MG63 (cell line): ENCODE results near the gene MMP17. TPM values are rescaled to one million over a fixed set of nuclear protein-coding genes. Genes with fewer than 3 reads are reported as not detected.

ENCODE experiments used
- DNase-seq: peaks from one replicate; pipeline ENCODE4 v3.0.0-alpha.2; 2020
- H3K27me3 ChIP-seq: fragments of 250-450 bp; sonication (Bioruptor Pico); 2 replicates; pipeline ENCODE4 v1.5.1; 2020; ENCODE audit warnings: mild to moderate bottlenecking, moderate library complexity
- H3K36me3 ChIP-seq: fragments of 250-450 bp; sonication (Bioruptor Pico); 2 replicates; pipeline ENCODE4 v1.5.1; 2020; ENCODE audit warnings: mild to moderate bottlenecking, moderate library complexity
- H3K4me3 ChIP-seq: fragments of 250-450 bp; sonication (Bioruptor Pico); 2 replicates; pipeline ENCODE4 v1.5.1; 2020; ENCODE audit warnings: mild to moderate bottlenecking, moderate library complexity
- H3K9me3 ChIP-seq: fragments of 250-450 bp; sonication (Bioruptor Pico); 2 replicates; pipeline ENCODE4 v1.5.1; 2020; ENCODE audit warnings: mild to moderate bottlenecking, moderate library complexity
- total RNA-seq: library from RNA; depleted of rRNA; stranded (reverse); fragments of >200 nt; shearing (Covaris generic); gene quantifications from 2 replicates; pipeline ENCODE4 v1.2.3, GENCODE V29; 2014; ENCODE audit warnings: low replicate concordance

Gene MMP17
- total RNA-seq, 1 experiment from 2014 or later = 10.8 TPM

DNA sequence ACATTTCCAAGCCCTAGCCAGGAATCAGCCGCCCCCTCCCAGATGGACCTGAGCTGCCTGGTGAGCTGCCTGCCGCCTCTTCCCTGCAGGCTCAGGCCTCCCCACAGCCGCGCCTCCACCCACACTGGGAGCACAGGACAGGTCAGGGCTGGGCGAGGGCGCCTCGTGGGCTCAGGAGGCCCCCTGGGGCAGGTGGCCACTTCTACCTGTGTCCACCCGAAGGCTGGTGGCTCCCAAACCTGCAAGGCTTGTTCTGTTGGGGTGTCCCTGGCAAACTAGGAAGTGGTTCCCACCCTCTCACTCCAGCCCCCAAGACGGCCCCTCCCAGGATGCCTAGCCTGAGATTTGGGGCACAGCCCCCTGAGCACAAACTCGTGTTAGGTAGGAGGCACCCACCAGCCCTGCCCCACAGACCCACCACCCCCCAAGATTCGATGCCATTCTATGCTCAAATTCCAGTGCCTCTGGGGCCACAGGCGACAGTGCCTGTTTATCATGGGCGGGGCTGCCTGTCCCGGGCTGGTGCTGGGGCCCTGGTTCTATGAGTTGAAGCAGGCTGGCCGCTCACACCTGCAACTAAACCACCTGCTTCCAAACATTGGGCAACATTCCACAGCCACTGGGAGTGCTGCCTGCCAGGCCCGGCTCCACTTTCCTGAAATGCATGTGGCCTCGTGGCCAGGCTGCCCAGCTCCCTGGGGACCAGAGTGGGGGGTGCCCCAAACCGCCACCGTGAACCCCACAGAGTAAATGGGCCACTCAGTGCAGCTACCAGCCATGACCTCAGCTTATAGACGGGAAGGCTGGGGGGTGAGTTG, 6.8 kb downstream of the MMP17 start:
- H3K4me3 ChIP-seq = no peak overlapping the region
- H3K36me3 ChIP-seq = no peaks in the 10 kb centered on the region
- no peak for DNase-seq
- no peaks in the 10 kb centered on the region for H3K27me3 ChIP-seq
- H3K9me3 ChIP-seq = no peaks in the 10 kb centered on the region

DNA sequence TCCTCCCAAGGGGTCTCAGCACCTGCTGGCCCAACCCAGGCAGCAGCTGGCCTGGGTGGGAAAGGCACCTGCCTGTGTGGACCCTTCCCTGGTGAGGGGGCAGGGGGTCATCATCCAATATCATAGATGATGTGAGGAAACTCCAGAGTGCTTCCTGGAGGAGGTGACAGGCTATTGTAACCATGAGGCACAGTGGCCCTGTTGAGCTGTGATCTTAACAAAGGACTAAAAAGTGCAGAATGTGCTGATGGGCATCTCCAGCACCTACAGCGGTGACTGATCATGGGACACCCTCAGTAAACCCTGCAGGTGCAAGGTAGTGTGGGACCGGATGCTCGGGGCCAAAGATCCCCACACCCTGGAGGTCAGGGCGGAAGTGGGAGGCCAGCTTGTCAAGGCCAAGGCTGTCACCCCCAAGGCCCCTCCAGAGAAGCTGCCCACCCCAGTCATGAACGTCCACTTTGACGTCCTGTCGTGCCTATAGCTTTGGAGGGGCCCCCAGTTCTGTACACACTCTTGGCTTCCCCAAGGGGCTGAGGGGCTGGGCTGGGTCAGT, 7.5 kb downstream of the MMP17 start:
- H3K36me3 ChIP-seq = no peaks in the 10 kb centered on the region
- DNase-seq = no peak
- H3K9me3 ChIP-seq = no peaks in the 10 kb centered on the region
- no peak overlapping the region for H3K4me3 ChIP-seq
- no peaks in the 10 kb centered on the region for H3K27me3 ChIP-seq

DNA sequence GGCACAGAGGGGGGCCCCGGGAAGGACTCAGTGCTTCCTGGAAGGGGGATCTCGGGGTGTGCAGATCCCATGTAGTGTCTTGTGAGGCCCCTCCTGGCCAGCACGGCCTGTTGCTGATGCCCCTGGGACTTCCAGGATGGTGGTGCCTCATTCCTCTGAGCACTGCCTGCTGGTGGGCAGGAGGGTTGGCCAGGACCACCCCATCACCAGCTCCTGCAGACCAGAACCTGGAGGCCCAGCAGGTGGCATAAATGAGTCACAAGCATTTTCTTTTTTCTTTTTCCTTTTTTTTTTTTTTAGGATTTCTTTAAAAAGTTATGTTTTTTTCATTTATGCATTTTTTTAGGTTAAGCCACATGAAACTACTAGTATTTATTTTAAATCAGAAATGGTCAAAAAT, 8.0 kb downstream of the MMP17 start:
- no peaks in the 10 kb centered on the region for H3K36me3 ChIP-seq
- H3K27me3 ChIP-seq = no peaks in the 10 kb centered on the region
- H3K9me3 ChIP-seq = no peaks in the 10 kb centered on the region
- DNase-seq = no peak
- H3K4me3 ChIP-seq = no peak overlapping the region

DNA sequence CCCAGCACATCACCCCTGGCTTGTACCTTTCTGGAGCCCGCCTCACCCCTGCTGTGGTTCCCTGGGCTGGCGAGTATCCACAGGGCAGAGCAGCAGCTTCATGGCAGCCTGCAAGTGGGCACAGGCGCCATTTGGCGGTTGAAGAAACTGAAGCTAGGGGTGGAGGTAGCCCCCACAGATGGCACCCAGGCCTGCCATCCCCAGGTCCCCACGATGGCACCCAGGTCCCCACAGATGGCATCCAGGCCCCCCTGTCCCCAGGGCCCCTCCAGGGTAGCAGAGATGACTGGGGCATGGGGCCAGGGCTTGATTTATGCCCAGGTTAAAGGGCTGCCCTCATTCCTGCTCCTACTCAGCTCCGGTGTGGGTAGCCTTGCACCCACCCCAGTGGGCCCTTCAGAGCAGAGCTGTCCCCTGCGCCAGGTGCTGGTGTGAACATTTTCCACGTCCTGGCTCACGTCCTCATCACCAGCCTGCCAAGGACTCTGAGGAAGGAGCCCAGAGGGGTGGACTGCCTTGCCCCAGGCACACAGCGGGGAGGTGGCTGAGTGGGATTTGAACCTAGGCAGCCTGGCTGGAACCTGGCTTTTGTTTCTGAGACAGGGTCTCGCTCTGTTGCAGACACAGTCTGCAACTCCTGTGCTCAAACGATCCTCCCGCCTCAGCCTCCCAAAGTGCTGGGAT, 8.7 kb downstream of the MMP17 start:
- Histone ChIP-seq H3K36me3 (no peaks in the 10 kb centered on the region), H3K27me3 (no peaks in the 10 kb centered on the region), H3K4me3 (no peak overlapping the region), H3K9me3 (no peaks in the 10 kb centered on the region)
- no peak for DNase-seq

DNA sequence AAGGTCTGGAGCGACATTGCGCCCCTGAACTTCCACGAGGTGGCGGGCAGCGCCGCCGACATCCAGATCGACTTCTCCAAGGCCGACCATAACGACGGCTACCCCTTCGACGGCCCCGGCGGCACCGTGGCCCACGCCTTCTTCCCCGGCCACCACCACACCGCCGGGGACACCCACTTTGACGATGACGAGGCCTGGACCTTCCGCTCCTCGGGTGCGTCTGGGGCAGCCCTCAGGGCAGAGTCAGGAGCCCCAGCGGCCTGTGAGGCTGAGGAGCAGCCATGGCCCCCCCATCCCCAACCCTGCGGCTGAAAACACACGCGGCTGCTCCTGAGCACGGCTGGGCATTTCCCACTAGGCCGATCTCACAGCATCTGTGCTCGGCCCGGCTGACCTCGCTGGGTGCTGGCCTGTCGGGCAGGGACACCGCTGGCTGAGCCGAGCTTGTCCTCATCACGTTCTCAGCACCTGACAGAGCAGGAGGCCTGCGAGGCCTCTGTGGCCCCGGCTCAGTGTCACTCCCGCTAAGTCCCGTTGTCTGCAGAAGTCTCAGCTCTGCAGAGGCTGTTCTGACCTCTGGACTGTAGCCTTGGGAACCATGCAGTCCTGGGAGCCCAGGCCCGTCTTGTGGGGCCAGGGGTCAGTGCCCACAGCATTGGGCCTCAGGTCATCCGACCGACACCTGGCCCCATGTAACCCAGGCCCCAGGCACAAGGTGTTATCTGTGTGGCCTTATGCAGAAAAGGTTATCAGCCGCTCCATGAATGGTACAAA, 12.6 kb downstream of the MMP17 start:
- H3K27me3 ChIP-seq = no peaks in the 10 kb centered on the region
- no peaks in the 10 kb centered on the region for H3K36me3 ChIP-seq
- no peak for DNase-seq
- no peak overlapping the region for H3K4me3 ChIP-seq
- no peaks in the 10 kb centered on the region for H3K9me3 ChIP-seq

DNA sequence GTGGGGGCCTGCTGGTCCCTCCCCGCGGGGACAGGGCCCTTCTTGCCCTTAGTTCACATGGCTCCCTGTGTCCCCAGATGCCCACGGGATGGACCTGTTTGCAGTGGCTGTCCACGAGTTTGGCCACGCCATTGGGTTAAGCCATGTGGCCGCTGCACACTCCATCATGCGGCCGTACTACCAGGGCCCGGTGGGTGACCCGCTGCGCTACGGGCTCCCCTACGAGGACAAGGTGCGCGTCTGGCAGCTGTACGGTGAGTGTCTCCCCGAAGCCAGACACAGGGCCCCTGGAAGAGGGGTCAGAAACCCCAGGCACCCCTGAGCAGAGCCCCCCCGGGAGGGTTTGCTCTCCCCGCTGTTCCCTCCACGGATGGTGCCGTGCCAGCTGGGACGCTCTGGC, 13.4 kb downstream of the MMP17 start:
- no peaks in the 10 kb centered on the region for H3K9me3 ChIP-seq
- no peak overlapping the region for H3K4me3 ChIP-seq

DNA sequence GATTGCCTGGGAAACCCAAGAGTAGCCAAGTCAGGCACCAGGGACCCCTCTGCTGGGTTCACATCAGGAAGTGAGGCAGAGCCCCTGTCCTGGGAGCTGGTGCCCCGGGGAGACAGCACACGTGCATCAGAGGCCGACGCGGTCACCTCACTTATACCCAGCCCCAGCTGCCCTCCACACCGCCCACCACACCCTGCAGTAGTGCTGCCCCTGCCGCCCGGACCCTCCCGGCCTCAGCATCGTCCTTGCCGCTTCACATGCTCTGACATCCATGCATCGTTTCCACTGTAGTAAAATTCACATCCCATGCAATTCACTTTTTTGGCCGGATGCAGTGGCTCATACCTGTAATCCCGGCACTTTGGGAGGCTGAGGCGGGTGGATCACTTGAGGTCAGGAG, 14.0 kb downstream of the MMP17 start:
- Histone ChIP-seq H3K9me3 (no peaks in the 10 kb centered on the region), H3K27me3 (no peaks in the 10 kb centered on the region), H3K36me3 (no peaks in the 10 kb centered on the region), H3K4me3 (no peak overlapping the region)
- no peak for DNase-seq

More for the DNA sequence above, 13.4 kb downstream of the MMP17 start:
- no peak for DNase-seq
- H3K36me3 ChIP-seq = no peaks in the 10 kb centered on the region
- no peaks in the 10 kb centered on the region for H3K27me3 ChIP-seq

DNA sequence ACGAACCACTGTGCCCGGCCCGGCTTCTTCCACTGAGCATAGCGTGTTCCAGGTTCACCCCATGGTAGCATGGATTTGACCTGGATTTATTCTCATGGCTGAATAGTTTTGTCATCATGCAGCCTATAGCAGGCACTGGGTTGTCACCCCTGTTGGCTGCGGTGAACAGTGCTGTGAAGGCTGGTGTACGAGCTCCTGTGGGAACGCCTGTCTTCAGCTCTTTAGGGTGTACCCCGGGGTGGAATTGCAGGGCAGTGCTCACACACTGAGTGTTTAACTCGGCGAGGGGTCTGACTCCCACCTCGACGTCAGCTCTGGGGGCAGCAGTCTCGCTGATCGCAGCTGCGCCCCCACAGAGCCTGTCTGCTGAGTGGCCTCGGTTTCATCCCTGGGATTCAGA, 15.3 kb downstream of the MMP17 start:
- H3K9me3 ChIP-seq = no peaks in the 10 kb centered on the region
- no peak overlapping the region for H3K4me3 ChIP-seq
- no peaks in the 10 kb centered on the region for H3K27me3 ChIP-seq
- no peak for DNase-seq
- H3K36me3 ChIP-seq = no peaks in the 10 kb centered on the region

DNA sequence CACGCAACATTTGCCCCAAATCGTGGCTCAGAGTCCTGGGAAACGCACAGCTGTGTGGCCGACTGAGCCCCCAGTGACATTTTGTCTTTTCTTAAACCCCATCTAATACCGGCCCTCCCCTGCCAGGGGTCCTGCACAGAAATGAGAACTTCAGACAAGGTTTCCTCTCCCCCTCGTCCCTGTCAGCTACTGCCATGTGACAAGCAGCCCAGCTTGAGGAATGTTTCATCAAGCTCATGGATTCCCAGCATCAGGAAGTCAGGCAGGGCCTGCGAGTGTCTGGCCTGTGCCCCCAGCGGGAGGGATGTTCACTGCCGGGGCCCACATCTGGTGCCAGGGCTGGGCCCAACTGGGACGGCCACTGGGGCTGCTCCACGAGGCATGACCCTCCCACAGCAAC, 15.9 kb downstream of the MMP17 start:
- Histone ChIP-seq H3K36me3 (no peaks in the 10 kb centered on the region), H3K4me3 (no peak overlapping the region), H3K9me3 (no peaks in the 10 kb centered on the region), H3K27me3 (no peaks in the 10 kb centered on the region)
- DNase-seq = no peak

DNA sequence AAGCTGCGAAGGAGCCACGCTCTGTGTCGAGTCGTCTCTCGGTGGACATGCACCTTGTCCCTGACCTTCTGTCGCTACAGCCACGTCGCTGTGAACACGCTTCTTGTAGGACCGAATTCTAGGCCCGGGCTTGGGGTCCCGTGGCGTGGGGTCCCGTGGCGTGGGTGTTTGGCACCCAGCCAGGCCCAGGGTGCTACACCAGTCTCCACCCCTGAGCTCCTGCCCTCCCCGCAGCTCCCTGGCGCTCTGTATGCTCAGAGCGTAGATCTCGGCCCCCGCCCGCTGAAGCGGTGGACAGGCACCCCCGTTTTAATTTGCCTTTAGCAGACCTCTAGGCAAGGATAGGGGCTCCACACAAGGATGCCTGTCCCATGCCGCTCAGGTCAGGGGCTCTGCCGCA, 16.5 kb downstream of the MMP17 start:
- DNase-seq = no peak
- Histone ChIP-seq H3K9me3 (no peaks in the 10 kb centered on the region), H3K27me3 (no peaks in the 10 kb centered on the region), H3K4me3 (no peak overlapping the region), H3K36me3 (no peaks in the 10 kb centered on the region)

DNA sequence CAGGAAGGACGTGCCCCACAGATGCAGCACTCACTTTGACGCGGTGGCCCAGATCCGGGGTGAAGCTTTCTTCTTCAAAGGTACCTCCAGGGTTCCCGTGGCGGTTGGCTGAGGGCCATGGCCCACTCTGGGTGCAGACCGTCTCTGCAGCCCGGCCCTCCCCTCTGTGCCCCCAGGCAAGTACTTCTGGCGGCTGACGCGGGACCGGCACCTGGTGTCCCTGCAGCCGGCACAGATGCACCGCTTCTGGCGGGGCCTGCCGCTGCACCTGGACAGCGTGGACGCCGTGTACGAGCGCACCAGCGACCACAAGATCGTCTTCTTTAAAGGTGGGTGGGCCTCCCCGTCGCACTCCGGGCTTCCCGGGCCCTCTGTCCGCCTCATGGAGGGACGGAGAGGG, 16.9 kb downstream of the MMP17 start:
- Histone ChIP-seq H3K36me3 (no peaks in the 10 kb centered on the region), H3K9me3 (no peaks in the 10 kb centered on the region), H3K4me3 (no peak overlapping the region), H3K27me3 (no peaks in the 10 kb centered on the region)
- no peak for DNase-seq

DNA sequence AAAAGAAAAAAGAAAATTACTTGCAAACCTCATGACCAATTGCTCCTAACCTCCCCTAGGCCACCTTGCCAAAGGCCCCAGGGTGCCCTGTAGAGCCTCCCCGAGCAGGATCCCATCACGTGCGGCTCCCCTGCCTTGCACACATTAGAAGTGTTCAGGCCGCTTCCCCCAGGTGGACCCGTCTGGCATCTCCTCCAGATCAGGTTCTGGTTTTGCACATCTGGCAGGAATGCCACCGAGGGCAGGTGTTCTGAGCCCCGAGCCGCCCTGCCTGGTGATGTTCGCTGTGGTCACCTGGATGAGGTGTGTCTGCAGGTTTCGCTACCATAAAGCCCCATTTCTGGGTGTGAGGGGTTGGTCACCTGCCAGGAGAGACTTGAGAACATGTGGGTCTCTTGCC, 19.3 kb downstream of the MMP17 start:
- no peak overlapping the region for H3K4me3 ChIP-seq
- H3K36me3 ChIP-seq = no peaks in the 10 kb centered on the region
- H3K9me3 ChIP-seq = no peaks in the 10 kb centered on the region
- no peaks in the 10 kb centered on the region for H3K27me3 ChIP-seq
- no peak for DNase-seq

DNA sequence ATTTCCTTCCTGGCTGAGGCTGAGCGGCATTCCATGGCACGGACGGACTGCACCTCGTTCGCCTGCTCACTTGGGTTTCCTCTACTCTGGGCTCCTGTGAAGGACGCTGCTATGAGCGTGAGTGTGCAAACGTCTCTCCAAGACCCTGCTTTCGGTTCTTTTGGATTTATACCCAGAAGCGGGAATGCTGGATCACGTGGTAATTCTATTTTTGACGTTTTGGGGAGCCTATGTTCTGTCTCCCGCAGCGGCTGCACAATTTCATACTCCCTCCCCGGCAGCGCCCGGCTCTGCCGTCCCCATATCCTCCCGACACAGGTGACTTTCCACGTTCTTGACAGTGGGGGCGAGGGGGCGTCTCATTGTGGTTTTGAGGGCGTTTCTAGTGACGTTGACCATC, 20.6 kb downstream of the MMP17 start:
- Histone ChIP-seq H3K36me3 (no peaks in the 10 kb centered on the region), H3K4me3 (no peak overlapping the region), H3K9me3 (no peaks in the 10 kb centered on the region), H3K27me3 (no peaks in the 10 kb centered on the region)
- no peak for DNase-seq

DNA sequence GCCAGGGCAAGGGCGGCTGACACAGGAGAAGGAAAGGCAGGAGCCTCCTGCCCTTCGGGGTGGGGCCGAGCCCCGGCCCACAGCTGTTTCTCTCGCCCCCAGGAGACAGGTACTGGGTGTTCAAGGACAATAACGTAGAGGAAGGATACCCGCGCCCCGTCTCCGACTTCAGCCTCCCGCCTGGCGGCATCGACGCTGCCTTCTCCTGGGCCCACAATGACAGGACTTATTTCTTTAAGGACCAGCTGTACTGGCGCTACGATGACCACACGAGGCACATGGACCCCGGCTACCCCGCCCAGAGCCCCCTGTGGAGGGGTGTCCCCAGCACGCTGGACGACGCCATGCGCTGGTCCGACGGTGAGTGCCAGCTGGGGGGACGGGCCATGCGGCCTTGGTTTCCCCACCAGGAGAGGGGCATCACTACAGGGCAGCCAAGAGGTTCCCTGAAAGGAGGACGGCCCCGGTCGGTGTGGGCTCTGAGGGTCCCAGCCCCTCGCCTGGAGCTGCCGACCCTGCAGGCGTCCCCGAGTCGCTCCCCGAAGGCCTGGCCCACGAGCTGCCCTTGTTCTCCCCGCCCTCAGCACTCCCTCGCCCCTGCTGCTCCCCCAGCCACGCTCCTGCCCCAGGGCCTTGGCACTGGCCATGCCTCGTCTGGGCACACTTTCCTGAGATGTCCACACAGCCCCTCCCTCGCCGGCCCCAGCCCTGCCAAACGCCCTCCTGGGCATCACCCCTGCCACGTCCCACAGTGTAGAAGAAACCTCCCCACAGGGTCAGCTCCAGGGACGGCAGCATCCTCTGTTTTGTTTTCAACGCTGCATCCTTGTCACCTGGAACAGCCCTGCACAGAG, 21.7 kb downstream of the MMP17 start:
- Histone ChIP-seq H3K36me3 (no peaks in the 10 kb centered on the region), H3K4me3 (no peak overlapping the region), H3K9me3 (no peaks in the 10 kb centered on the region), H3K27me3 (no peaks in the 10 kb centered on the region)
- DNase-seq = no peak

DNA sequence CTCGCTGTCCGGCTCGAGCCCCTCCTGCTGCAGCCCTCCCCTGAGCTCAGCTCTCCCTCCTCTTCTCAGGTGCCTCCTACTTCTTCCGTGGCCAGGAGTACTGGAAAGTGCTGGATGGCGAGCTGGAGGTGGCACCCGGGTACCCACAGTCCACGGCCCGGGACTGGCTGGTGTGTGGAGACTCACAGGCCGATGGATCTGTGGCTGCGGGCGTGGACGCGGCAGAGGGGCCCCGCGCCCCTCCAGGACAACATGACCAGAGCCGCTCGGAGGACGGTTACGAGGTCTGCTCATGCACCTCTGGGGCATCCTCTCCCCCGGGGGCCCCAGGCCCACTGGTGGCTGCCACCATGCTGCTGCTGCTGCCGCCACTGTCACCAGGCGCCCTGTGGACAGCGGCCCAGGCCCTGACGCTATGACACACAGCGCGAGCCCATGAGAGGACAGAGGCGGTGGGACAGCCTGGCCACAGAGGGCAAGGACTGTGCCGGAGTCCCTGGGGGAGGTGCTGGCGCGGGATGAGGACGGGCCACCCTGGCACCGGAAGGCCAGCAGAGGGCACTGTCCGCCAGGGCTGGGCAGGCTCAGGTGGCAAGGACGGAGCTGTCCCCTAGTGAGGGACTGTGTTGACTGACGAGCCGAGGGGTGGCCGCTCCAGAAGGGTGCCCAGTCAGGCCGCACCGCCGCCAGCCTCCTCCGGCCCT, 22.8 kb downstream of the MMP17 start:
- DNase-seq = no peak
- Histone ChIP-seq H3K9me3 (no peaks in the 10 kb centered on the region), H3K4me3 (no peak overlapping the region), H3K36me3 (no peaks in the 10 kb centered on the region), H3K27me3 (no peaks in the 10 kb centered on the region)
